ENCODE data around the gene ADGRL3. TPM values are rescaled to one million over a fixed set of nuclear protein-coding genes. Genes with fewer than 3 reads are reported as not detected.

ADGRL3 gene
- total RNA-seq (2014; rRNA removed; shearing (Covaris generic); ENCODE audit: low replicate concordance): not detected in 2 replicates

DNA sequence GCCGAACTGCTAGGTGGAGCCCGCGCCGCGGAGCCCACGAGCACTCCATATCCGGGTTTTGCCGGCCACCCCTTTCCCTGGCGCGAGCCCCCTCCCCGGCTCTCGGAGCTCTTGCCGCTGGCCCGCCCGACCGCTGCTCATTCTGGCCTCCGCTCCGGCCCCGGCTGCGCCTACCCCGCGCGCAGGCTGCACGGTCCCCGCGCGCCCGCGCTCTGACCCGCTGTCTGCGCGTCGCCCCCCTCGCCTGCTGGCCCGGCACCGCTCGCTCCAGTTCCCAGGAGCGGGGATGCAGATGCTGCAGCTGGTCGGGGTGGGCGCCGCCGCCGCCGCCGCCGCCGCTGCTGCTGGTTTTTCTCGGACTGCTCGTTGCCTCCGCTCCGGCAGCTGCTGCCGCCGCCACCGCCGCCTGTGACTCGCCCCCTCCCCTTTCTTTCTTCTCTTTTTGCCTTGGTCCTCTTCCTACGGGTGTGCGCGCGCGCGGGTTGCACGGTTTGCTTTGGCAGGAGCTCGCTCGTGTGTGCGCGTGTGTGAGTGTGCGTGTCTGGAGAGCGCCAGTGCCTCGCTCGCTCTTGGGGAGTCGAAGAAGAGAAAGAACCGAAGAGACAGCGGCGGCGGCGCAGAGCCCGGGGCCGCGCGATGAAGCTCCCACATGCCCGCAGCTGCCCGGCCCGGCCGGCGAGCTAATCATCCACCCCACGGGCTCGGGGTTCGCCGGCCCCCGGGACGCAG, at the start of gene ADGRL3:
ADGRL3 (plus strand) TSS at position 140 of the 729 bp plus-strand sequence.
- in situ Hi-C loops (cut with HindIII; ENCODE audit: low pct_unique_long_range_greater_than_20kb, low sequenced_read_pairs): no loop called here
- no peak for DNase-seq (ENCODE audit: low read depth)

DNA sequence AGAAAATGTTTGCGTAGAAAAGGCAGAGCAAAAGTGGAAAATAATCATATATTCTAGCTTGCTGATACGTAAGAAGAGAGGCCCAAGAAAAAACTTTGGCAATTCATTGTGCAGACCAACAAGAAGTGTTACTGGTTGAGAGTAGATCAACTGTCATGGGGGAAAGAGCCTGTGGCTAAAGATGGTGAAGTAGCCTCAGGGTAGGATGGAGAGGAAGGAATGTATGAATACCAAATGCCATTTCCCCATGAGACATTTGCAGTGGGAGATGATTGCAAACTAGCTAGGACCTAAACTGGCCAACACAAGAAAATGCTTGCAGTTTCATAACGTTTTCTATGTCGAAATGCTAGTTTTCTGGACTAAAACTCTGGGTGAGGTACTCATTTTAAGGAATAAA, 47.7 kb upstream of the ADGRL3 start:
- in situ Hi-C loops (cut with HindIII; ENCODE audit: low pct_unique_long_range_greater_than_20kb, low sequenced_read_pairs): no loop called here
- DNase-seq (ENCODE audit: low read depth): no peak

DNA sequence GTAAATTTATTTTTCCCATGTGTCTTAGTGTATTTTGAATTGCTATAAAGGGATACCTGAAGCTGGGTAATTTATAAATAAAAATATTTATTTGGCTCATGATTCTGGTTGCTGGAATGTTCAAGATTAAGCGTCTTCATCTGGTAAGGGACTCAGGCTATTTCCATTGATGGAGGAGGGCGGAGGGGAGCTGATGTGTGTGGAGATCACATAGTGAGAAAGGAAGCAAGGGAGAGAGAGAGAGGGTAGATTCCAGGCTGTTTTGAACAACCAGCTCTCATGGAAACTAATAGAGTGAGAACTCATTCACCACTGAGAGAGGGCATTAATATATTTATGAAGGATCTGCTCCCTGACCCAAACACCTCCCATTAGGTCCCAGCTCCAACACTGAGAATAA, 39.6 kb upstream of the ADGRL3 start:
- DNase-seq (ENCODE audit: low read depth): no peak
- in situ Hi-C loops (cut with HindIII; ENCODE audit: low pct_unique_long_range_greater_than_20kb, low sequenced_read_pairs): no loop called here

DNA sequence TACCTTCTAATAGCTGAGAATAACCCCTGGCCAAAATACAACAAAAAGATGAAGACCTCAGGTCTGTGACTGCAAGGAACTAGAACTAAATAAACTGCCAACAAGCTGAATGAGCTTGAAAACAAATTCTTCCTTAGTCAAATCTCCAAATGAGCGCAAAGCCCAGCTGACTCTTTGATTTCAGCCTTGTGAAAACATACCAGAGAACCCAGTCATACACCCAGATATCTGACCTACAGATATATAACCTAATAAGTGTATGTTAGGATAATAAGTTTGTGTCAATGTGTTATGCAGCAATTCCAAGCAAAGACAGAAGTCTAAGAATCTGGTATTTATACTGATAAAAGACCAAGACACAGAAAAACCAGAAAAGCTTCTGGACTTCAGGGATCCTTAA, 38.0 kb upstream of the ADGRL3 start:
- in situ Hi-C loops (cut with HindIII; ENCODE audit: low pct_unique_long_range_greater_than_20kb, low sequenced_read_pairs): no loop called here
- DNase-seq (ENCODE audit: low read depth): no peak

DNA sequence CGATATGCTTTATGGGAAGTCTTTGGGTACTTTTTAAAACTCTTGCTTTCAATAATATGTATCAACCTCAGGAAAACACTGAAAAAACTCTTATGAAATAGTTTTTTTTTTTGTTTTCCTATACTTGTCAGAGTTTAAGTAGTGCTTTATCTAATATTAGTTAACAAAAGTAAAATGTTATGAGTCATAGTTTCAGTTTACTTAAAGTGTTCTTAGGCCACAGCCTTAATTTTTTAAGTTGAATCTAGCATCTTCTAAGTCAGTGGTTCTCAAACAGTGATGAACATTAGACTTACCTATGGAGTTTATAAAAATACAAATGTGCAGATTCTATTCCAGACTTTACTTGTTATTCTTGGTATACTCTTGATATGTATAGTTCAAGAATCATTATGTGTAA, 26.3 kb upstream of the ADGRL3 start:
- no peak for DNase-seq (ENCODE audit: low read depth)
- in situ Hi-C loops (cut with HindIII; ENCODE audit: low pct_unique_long_range_greater_than_20kb, low sequenced_read_pairs): no loop called here

DNA sequence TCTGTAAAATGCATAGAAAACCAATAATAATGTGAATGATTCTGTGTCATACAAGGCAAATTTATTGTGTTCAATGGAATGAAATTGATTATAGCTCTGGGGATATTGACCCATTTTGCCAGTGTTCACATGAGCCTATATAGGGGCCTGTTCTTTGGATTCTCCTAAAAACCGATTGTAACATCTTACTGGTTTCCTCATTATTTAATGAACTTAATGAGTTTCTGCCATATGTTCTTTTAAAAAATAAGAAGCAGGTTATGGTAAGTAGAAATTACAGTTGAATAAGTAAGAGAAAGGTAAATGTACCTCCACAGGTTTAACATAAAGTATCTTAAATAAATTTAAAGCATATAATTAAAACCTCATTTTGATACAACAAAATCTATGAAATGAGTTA, 24.6 kb upstream of the ADGRL3 start:
- DNase-seq (ENCODE audit: low read depth): no peak
- in situ Hi-C loops (cut with HindIII; ENCODE audit: low pct_unique_long_range_greater_than_20kb, low sequenced_read_pairs): no loop called here

DNA sequence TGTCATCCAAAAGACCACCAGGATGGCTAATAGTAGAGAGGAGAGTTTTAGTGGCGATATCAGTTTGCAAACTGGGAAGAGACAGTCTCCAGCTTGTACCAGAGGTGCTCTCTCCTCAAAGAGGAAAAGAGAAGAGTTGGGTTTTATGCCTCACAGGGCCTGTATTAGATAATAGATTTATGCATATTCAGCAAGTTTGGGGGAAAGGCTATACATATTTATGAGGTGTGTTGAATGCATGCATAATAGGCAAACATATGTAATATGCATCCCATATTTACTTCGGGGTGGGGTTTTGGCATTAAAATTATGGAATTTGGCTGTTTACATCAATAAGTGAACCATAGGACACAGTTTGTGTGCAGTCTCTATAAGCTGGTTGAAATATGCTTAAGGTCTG, 22.8 kb upstream of the ADGRL3 start:
- no peak for DNase-seq (ENCODE audit: low read depth)
- in situ Hi-C loops (cut with HindIII; ENCODE audit: low pct_unique_long_range_greater_than_20kb, low sequenced_read_pairs): no loop called here

DNA sequence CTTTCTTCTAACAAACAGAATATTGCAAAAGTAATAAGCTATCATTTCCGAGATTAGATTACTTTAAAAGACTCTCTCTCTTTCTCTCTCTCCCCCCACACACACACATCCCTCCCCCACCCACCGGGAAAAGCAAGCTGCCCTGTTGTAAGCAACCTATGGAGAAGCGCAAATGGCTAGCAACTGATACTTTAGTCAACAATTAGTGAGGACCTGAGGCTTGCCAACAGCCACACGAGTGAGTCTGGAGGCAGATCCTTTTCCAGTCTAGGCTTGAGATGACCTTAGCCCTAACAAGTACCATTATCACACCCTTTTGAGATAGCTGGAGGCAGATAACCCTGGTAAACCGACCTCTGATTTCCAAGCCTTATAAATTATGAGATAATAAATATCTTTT, 19.7 kb upstream of the ADGRL3 start:
- in situ Hi-C loops (cut with HindIII; ENCODE audit: low pct_unique_long_range_greater_than_20kb, low sequenced_read_pairs): no loop called here
- DNase-seq (ENCODE audit: low read depth): no peak

DNA sequence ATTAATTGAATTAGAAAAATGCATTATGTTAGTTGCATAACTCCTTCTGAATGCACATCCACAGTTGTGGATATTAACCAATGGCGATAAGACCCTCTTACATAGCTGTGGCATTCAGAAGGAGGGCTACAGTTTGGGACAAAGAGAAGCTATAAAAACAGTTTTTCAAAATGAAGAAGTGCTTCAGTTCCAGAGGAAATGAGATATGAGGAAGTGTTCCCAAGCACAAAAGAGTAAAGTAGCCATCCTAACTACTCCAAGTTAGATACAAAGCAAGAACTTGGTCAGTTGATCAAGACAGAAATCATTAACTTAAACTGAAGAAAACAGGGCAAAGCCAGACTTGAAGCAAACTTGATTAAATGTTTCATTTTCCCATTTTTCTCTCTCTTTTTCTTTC, 17.2 kb upstream of the ADGRL3 start:
- no peak for DNase-seq (ENCODE audit: low read depth)
- in situ Hi-C loops (cut with HindIII; ENCODE audit: low pct_unique_long_range_greater_than_20kb, low sequenced_read_pairs): no loop called here

DNA sequence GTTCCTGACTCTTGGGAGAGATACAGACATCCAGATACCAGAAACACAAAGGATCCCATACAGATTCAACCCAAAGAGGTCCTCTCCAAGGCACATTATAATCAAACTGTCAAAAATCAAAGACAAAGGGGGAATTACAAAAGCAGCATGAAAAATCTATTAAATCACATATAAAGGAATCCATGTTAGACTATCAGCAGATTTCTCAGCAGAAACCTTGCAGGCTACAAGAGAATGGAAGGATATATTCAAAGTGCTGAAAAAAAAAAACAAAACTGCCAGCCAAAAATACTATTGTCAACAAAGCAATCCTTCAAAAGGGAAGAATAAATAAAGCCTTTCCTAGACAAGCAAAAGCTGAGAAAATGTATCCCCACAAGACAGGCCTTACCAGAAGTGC, 14.8 kb upstream of the ADGRL3 start:
- in situ Hi-C loops (cut with HindIII; ENCODE audit: low pct_unique_long_range_greater_than_20kb, low sequenced_read_pairs): no loop called here
- no peak for DNase-seq (ENCODE audit: low read depth)

DNA sequence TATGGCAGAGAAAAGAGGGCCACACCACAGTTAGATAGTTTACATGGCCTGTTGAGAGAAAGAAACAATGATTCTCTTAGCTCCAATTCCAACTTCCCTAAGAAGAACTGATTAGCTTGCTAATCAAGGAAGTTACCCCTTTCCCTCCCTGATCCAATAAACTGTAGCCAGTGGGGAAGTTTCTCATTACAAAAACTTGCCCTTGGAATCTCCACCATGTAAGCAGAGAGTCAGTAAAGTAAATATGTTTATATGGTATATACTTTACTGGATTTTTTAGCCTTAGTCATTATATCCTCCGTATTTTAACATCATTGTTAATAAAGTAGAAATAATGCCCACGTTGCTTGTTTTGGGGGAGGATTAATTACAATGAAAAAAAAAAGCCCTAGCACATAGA, 7.7 kb upstream of the ADGRL3 start:
- no peak for DNase-seq (ENCODE audit: low read depth)
- in situ Hi-C loops (cut with HindIII; ENCODE audit: low pct_unique_long_range_greater_than_20kb, low sequenced_read_pairs): no loop called here

DNA sequence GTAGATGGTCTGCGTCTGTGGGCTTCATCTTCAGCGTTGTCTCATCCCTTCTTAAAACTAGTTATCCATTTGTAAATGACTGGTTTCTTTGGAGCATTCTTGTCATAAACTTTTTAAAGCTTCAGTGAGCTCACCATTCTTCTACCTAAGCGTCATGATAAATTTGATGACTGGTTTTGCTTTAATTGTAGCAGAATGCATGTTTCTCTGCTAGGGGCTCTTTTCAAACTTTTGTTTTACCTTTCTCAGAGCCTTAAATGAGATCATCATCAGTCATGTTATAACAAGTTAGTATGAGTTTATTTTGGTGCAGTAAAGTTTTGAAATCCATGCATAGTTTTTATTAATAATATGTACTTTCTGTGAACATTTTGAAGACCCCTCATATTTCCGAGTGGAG, 6.3 kb upstream of the ADGRL3 start:
- no peak for DNase-seq (ENCODE audit: low read depth)
- in situ Hi-C loops (cut with HindIII; ENCODE audit: low pct_unique_long_range_greater_than_20kb, low sequenced_read_pairs): no loop called here

DNA sequence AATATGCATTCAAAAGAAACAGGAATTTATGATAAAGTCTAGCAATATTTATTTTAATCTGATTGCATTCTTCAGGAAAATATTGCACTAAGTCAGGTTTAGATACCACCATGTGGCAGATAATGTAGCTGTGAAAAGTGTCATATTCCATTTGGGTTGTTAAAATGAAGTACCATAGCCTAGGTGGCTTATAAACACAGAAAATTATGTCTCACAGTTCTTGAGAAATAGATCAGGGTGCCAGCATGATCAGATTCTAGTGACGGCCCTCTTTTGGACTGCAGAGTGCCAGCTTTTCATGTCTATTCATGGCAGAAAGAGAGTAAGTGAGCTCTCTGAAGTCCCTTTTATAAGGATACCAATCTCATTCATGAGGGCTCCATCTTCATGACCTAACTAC, 5.6 kb upstream of the ADGRL3 start:
- DNase-seq (ENCODE audit: low read depth): no peak
- in situ Hi-C loops (cut with HindIII; ENCODE audit: low pct_unique_long_range_greater_than_20kb, low sequenced_read_pairs): no loop called here

DNA sequence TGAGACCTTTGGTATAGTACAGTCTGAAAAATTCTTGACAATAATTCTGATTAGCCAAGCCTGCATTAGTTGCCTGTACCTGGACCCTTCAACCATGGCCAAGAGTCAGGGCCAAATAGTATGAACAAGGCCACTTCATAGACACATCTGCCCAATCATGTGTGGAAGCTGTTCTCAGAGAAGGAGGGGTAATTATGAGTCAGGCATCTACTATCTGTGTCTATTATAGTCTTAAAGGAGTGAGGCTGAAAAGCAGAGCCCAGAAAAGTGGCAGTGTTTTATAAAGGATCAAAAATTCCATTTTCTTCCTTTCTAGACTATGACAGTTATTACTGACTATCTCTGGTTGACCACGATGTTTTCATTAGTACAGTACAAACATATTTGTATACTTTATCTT, 5.0 kb upstream of the ADGRL3 start:
- DNase-seq (ENCODE audit: low read depth): no peak
- in situ Hi-C loops (cut with HindIII; ENCODE audit: low pct_unique_long_range_greater_than_20kb, low sequenced_read_pairs): no loop called here

DNA sequence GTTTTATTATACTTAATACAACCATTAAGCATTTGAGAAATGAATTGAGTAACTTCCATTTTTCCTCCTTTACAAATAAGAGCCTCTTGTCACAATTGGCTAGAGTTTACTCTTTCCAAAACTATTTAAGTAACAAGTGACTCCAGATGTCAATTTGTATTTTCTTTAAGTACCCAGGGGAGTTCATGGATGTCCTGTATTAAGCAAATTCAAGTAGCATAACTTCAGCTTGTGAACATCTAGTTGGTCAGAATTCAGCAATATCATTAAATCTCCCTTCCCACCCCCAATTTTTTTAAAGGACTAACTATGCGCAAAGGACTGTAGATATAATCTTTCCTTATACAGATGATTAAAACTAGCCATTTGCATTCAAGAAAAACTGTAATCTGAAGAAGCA, 1.4 kb upstream of the ADGRL3 start:
- DNase-seq (ENCODE audit: low read depth): no peak
- in situ Hi-C loops (cut with HindIII; ENCODE audit: low pct_unique_long_range_greater_than_20kb, low sequenced_read_pairs): no loop called here

DNA sequence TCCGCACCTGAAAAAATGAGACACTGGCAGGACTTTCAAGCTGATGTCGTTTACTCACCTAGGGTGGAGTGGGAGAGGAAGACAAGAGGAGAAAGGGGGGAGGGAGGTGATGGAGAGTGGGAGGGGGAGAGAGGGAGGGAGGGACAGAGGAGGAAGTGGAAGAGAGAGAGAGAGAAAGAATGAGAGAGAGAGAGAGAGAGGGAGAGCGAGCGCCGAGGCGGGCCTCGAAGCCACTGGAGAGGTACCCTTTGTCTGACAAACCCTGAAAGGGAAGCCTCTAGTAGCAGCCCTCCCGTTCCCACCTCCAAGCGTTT, 296 bp upstream of the ADGRL3 start:
- DNase-seq (ENCODE audit: low read depth): no peak
- in situ Hi-C loops (cut with HindIII; ENCODE audit: low pct_unique_long_range_greater_than_20kb, low sequenced_read_pairs): no loop called here

DNA sequence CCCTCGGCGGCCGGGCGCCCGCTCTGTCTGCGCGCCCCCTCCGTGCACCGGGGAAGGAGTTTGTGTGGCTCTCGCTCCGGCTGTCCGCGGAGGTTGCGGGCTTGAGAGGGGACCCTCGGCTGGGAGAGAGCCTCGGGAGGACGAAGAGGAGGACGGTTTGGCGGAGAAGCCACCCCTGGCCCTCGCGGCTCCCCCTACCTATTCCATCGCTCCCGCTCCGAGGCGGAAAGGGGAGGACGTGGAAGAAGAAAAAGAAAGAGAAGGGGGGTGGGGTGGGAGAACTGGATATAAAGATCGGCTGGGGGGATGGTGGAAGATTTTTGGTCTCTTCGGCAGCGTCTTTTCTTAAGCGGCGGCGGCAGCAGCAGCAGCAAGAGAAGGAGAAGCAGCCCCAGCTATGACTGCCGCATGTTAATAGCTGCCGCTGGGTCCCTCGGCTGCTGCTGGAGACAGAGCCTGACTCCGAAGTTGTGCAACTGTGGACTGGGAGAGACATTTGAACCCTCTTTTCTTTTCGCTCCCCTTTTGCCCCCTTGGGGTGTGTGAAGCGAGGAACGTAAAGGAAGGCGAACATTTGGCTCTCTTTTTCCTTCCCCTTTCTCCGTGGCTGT, 895 bp downstream of the ADGRL3 start:
- in situ Hi-C loops (cut with HindIII; ENCODE audit: low pct_unique_long_range_greater_than_20kb, low sequenced_read_pairs): no loop called here

DNA sequence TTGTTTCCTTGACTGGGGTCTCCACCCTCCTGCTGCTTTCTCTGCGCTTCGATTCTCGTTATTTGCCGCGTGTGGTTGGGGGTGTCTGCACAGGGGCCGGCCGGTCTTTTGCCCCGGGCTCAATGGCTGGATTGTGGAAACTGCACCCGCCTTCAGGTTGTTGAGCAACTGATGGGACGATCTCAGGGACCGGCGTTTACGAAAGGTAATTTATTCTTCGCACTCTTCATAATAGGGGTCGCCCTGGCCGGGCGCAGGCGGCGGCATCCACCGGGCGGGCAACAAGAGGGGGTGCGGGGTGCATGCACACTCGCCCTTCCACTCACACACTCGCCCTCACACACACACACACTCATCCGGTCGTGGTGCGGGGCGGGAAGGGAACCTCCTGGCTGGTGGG, 1.4 kb downstream of the ADGRL3 start:
- in situ Hi-C loops (cut with HindIII; ENCODE audit: low pct_unique_long_range_greater_than_20kb, low sequenced_read_pairs): no loop called here
- no peak for DNase-seq (ENCODE audit: low read depth)

More for the DNA sequence above, 895 bp downstream of the ADGRL3 start:
- no peak for DNase-seq (ENCODE audit: low read depth)

DNA sequence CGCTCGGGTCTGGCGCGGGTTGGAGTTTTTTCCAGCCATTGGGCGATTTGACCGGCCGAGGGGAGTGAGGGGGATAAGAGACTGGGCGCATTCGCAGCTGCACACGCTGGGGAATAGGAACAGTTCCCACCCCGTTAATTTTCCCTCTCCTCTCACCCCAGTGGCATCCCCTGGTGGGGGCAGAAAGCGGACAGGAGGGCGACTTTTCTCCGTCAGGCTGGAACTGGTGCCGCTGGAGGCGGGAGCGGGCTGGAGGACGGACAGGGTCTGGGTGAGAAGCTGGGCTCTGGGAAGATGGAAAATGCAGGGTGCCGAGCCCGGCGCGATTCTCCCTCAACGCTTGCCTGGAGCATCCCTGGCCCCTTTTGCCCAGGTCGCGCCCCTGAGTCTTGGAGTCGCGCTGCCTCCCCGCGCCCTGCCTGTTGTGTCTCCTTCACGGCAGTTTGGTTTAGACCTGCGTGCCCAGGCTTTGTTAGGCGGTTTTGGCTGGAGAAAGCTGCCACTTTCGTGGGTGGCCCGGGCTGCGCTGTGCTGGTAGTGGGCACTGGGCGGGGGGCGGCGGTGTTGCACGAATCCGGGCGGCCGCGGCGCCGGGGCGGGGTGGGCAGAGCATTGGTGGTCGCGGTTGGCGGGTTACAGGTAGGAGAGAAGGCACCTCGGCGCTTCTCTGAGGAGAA, 2.0 kb downstream of the ADGRL3 start:
- in situ Hi-C loops (cut with HindIII; ENCODE audit: low pct_unique_long_range_greater_than_20kb, low sequenced_read_pairs): no loop called here
- DNase-seq (ENCODE audit: low read depth): no peak

Measured in Caki2 (cell line).